Endodermal cell (in vitro differentiated cells): ENCODE measurements around the gene FGFR3. TPM values are rescaled to one million over a fixed set of nuclear protein-coding genes. Genes with fewer than 3 reads are reported as not detected.
"Not testable (repeated sequence)": the region's sequence is repeated elsewhere in the genome, so short reads cannot be mapped to it uniquely, and the experiment has no call there.

Experiments
- DNase-seq: peaks from one replicate; pipeline ENCODE4 v3.0.0-alpha.2; 2017
- H3K27ac ChIP-seq: 2 replicates; pipeline ENCODE4 v1.5.1; 2013; ENCODE audit warnings: mild to moderate bottlenecking, low read depth, low read length, moderate library complexity
- H3K27me3 ChIP-seq: 2 replicates; pipeline ENCODE4 v1.6.1; 2013; ENCODE audit warnings: mild to moderate bottlenecking, low read length, moderate library complexity; ENCODE audit not compliant: insufficient read depth, control insufficient read depth, poor library complexity, severe bottlenecking
- H3K36me3 ChIP-seq: 2 replicates; pipeline ENCODE4 v1.7.0; 2013; ENCODE audit warnings: mild to moderate bottlenecking, low read length, moderate library complexity; ENCODE audit not compliant: control insufficient read depth, insufficient read depth
- H3K4me1 ChIP-seq: one replicate; pipeline ENCODE4 v1.7.0; 2013; ENCODE audit warnings: low read length; ENCODE audit not compliant: control insufficient read depth, insufficient read depth
- H3K4me3 ChIP-seq: 2 replicates; pipeline ENCODE4 v1.5.1; 2013; ENCODE audit warnings: mild to moderate bottlenecking, low read length, moderate library complexity
- H3K9ac ChIP-seq: 2 replicates; pipeline ENCODE4 v1.6.1; 2013; ENCODE audit warnings: mild to moderate bottlenecking, low read length, moderate library complexity; ENCODE audit not compliant: poor library complexity, severe bottlenecking; ENCODE audit errors: extremely low read depth
- H3K9me3 ChIP-seq: 2 replicates; pipeline ENCODE4 v1.6.1; 2013; ENCODE audit warnings: mild to moderate bottlenecking, low read length, moderate library complexity; ENCODE audit not compliant: control insufficient read depth
- H3K27ac Mint-ChIP-seq: 2 replicates; pipeline ENCODE4 v1.8.0; 2020; ENCODE audit warnings: mixed read lengths
- H3K27me3 Mint-ChIP-seq: 2 replicates; pipeline ENCODE4 v1.8.0; 2021; ENCODE audit warnings: mild to moderate bottlenecking, mixed read lengths; ENCODE audit not compliant: insufficient read depth
- H3K36me3 Mint-ChIP-seq: 2 replicates; pipeline ENCODE4 v1.8.0; 2020; ENCODE audit warnings: low read depth, mixed read lengths
- H3K4me1 Mint-ChIP-seq: 2 replicates; pipeline ENCODE4 v1.8.0; 2020; ENCODE audit warnings: mixed read lengths
- H3K4me3 Mint-ChIP-seq: 2 replicates; pipeline ENCODE4 v1.8.0; 2020; ENCODE audit warnings: mild to moderate bottlenecking, moderate library complexity, mixed read lengths
- H3K9me3 Mint-ChIP-seq: 2 replicates; pipeline ENCODE4 v1.8.0; 2020; ENCODE audit warnings: mild to moderate bottlenecking, mixed read lengths
- CTCF ChIP-seq: fragments of 200-600 bp; sonication (generic); conservative IDR thresholded peaks from 2 replicates; pipeline ENCODE4 v1.5.0; 2021; ENCODE audit warnings: antibody characterized with exemption, mild to moderate bottlenecking
- WGBS, 2 experiments: methylation state at CpG; one replicate each; pipeline versions ENCODE4 v1.1.5 to v1.1.7; 2013; ENCODE audit warnings: missing lambda C conversion rate in 2 of 2, mixed read lengths in 1 of 2; ENCODE audit not compliant: insufficient coverage in 1 of 2, insufficient read length in 1 of 2; 5-methylcytosine and 5-hydroxymethylcytosine counted together
- total RNA-seq, 2 donors: library from RNA; stranded (reverse); fragmentation: NEBNext Ultra II Directional in 1 of 2; extraction: Animal tissue kit (Norgen Biotek cat#: 25700) in 1 of 2; gene quantifications; 2 replicates in 1 of 2; 3 replicates in 1 of 2; pipeline ENCODE4 v1.2.1, GENCODE V29; 2021

The FGFR3 gene
- total RNA-seq, 2 donors from 2014 or later = 107 to 125 TPM

GRCh38 chr4:1843852-1844251 is 50.8 kb downstream of the FGFR3 start:
- no peaks in the 10 kb centered on the region for H3K9me3 Mint-ChIP-seq
- Histone ChIP-seq H3K9ac (no peak overlapping the region), H3K4me3 (no peak overlapping the region), H3K4me1 (no peaks in the 10 kb centered on the region), H3K36me3 (peaks cover 46% of the 10 kb centered on the region), H3K9me3 (no peaks in the 10 kb centered on the region), H3K27me3 (no peaks in the 10 kb centered on the region), H3K27ac (no peak overlapping the region)
- 96 to 97% methylated on average over 6 to 10 of the region's 10 CpGs for WGBS, 2 experiments
- no peaks in the 10 kb centered on the region for H3K4me1 Mint-ChIP-seq
- DNase-seq = no peak
- no peak overlapping the region for H3K4me3 Mint-ChIP-seq
- H3K27me3 Mint-ChIP-seq = no peaks in the 10 kb centered on the region
- TF ChIP-seq CTCF = no peak
- H3K36me3 Mint-ChIP-seq = peaks cover 59% of the 10 kb centered on the region
- no peak overlapping the region for H3K27ac Mint-ChIP-seq

- not testable (repeated sequence) for H3K9me3 Mint-ChIP-seq, H3K9me3 ChIP-seq, H3K4me1 Mint-ChIP-seq, H3K27ac Mint-ChIP-seq, H3K4me3 Mint-ChIP-seq, H3K4me1 ChIP-seq, H3K9ac ChIP-seq, H3K27ac ChIP-seq, H3K4me3 ChIP-seq, H3K27me3 Mint-ChIP-seq, DNase-seq, H3K27me3 ChIP-seq
- H3K36me3 ChIP-seq = peaks cover 41% of the 10 kb centered on the region
- H3K36me3 Mint-ChIP-seq = peaks cover 52% of the 10 kb centered on the region
- WGBS, 2 experiments = 93 to 94% methylated on average over 9 to 10 of the region's 10 CpGs
These were observed 51.5 kb downstream of the FGFR3 start for GRCh38 chr4:1844618-1845017.

GRCh38 chr4:1846580-1846979 is 53.5 kb downstream of the FGFR3 start:
- Histone ChIP-seq H3K27me3 (no peaks in the 10 kb centered on the region), H3K9me3 (no peaks in the 10 kb centered on the region), H3K4me1 (no peaks in the 10 kb centered on the region), H3K36me3 (peaks cover 32% of the 10 kb centered on the region), H3K4me3 (no peak overlapping the region), H3K9ac (no peak overlapping the region), H3K27ac (no peak overlapping the region)
- Mint-ChIP-seq H3K4me3 (no peak overlapping the region), H3K27me3 (no peaks in the 10 kb centered on the region), H3K4me1 (no peaks in the 10 kb centered on the region), H3K27ac (no peak overlapping the region), H3K9me3 (no peaks in the 10 kb centered on the region), H3K36me3 (peaks cover 35% of the 10 kb centered on the region)
- DNase-seq = no peak
- WGBS, 2 experiments = 94 to 100% methylated on average over 1 to 2 of the region's 2 CpGs
- TF ChIP-seq CTCF = no peak

GRCh38 chr4:1850276-1850675 is 57.2 kb downstream of the FGFR3 start:
- H3K9me3 ChIP-seq = no peaks in the 10 kb centered on the region
- H3K27ac Mint-ChIP-seq = no peak overlapping the region
- no peaks in the 10 kb centered on the region for H3K9me3 Mint-ChIP-seq
- no peak overlapping the region for H3K4me3 ChIP-seq
- H3K27ac ChIP-seq = no peak overlapping the region
- WGBS, 2 experiments = 96 to 100% methylated on average over 5 to 10 of the region's 10 CpGs
- no peaks in the 10 kb centered on the region for H3K4me1 ChIP-seq
- H3K36me3 ChIP-seq = peaks cover 22% of the 10 kb centered on the region
- no peak overlapping the region for H3K4me3 Mint-ChIP-seq
- no peak for DNase-seq
- TF ChIP-seq CTCF = no peak
- H3K27me3 ChIP-seq = no peaks in the 10 kb centered on the region
- H3K27me3 Mint-ChIP-seq = no peaks in the 10 kb centered on the region
- no peak overlapping the region for H3K9ac ChIP-seq
- peaks cover 19% of the 10 kb centered on the region for H3K4me1 Mint-ChIP-seq
- peaks cover 16% of the 10 kb centered on the region for H3K36me3 Mint-ChIP-seq
